Measurements from ENCODE around the gene SLC25A40.
"Not testable (repeated sequence)": the region's sequence is repeated elsewhere in the genome, so short reads cannot be mapped to it uniquely, and the experiment has no call there.

DNA sequence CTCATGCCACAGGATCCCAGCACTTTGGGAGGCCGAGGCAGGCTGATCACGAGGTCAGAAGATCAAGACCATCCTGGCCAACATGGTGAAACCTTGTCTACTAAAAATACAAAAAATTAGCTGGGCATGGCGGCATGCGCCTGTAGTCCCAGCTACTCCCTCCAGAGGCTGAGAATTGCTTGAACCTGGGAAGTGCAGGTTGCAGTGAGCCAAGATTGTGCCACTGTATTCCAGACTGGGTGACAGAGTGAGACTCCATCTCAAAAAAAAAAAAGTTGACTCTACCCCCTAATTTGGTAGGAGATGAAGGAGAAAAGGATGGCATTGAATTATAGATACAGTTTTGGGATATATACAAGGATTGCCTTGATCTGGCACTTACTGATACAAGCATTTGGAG is 32.7 kb upstream of the SLC25A40 start:
- TF ChIP-seq CTCF (conservative IDR thresholded peaks at IDR 0.05; ENCODE audit: low read depth, low read length); EZH2 (IDR thresholded peaks at IDR 0.05; ENCODE audit: borderline replicate concordance, low read depth, low read length, poor library complexity, severe bottlenecking): not testable (repeated sequence)

Measured in A673 (cell line).